Endothelial cell of umbilical vein (primary cell): ENCODE results near the gene CCDC102B. TPM values are rescaled to one million over a fixed set of nuclear protein-coding genes. Genes with fewer than 3 reads are reported as not detected.

ENCODE experiments used
- BruUV-seq: library from RNA; stranded (reverse); fragments of 400-500 nt; replicated peaks from 2 replicates; lab custom pipeline; 2021; lab: Mats Ljungman, UMichigan
- CTCF ChIA-PET: fragments of 300-600, 350-600 bp; sonication (Branson Sonifier 250); formaldehyde crosslinking; loops from one replicate; lab custom pipeline; 2021; ENCODE audit warnings: antibody characterized with exemption, inconsistent platforms; lab: Charles Lee
- POLR2A ChIA-PET: fragments of 300-600, 350-600 bp; sonication (Branson Sonifier 250); formaldehyde crosslinking; loops from one replicate; lab custom pipeline; 2021; ENCODE audit warnings: antibody characterized with exemption, inconsistent platforms; lab: Charles Lee
- DNase-seq: peaks from one replicate; pipeline ENCODE4 v3.0.0-alpha.2; 2011; ENCODE audit warnings: low read depth, low spot score
- FAIRE-seq: peaks from 2 replicates; lab custom pipeline; 2011; peaks lifted over from hg19 to GRCh38; lab: Jason Lieb, UNC
- H2AFZ ChIP-seq: 2 replicates; pipeline ENCODE4 v1.6.0; 2012; ENCODE audit warnings: low read depth, low read length, control low read depth, inconsistent platforms
- H3K27ac ChIP-seq: 2 replicates; pipeline ENCODE4 v1.5.1; 2011; ENCODE audit warnings: low read depth, mild to moderate bottlenecking, control low read depth, low read length, moderate library complexity; ENCODE audit not compliant: insufficient read depth
- H3K27me3 ChIP-seq, 2 experiments: 2 replicates each; pipeline versions ENCODE4 v1.6.0 to v1.6.1; 2011; ENCODE audit warnings: low read length in 2 of 2, mixed read lengths in 1 of 2; ENCODE audit not compliant: control insufficient read depth in 2 of 2, insufficient read depth in 2 of 2
- H3K36me3 ChIP-seq, 2 experiments: 2 replicates in 1 of 2; 3 replicates in 1 of 2; pipeline ENCODE4 v1.5.1; 2011; ENCODE audit warnings: low read length in 2 of 2, mild to moderate bottlenecking in 1 of 2, moderate library complexity in 1 of 2; ENCODE audit not compliant: control insufficient read depth in 2 of 2, insufficient read depth in 2 of 2; ENCODE audit errors: extremely low read depth in 1 of 2
- H3K4me1 ChIP-seq: 3 replicates; pipeline ENCODE4 v1.5.1; 2011; ENCODE audit warnings: mild to moderate bottlenecking, low read length; ENCODE audit not compliant: control insufficient read depth, insufficient read depth; ENCODE audit errors: extremely low read depth
- H3K4me2 ChIP-seq: 2 replicates; pipeline ENCODE4 v1.6.1; 2011; ENCODE audit warnings: low read length, control low read depth, mixed read lengths; ENCODE audit not compliant: insufficient read depth
- H3K4me3 ChIP-seq, 3 experiments: fragments of 200-600 bp in 1 of 3; sonication (generic), shearing (Covaris generic) in 1 of 3; replicated peaks in 1 of 3; 2 replicates each; pipeline ENCODE4 v1.5.1; 2011 to 2016; ENCODE audit warnings: control low read depth in 3 of 3, low read length in 3 of 3, mild to moderate bottlenecking in 2 of 3, inconsistent platforms in 1 of 3, low read depth in 1 of 3, moderate library complexity in 1 of 3; ENCODE audit not compliant: insufficient read depth in 1 of 3
- H3K79me2 ChIP-seq: 2 replicates; pipeline ENCODE4 v1.6.0; 2012; ENCODE audit warnings: low read length, inconsistent platforms; ENCODE audit not compliant: control insufficient read depth, insufficient read depth
- H3K9ac ChIP-seq: replicated peaks from 2 replicates; pipeline ENCODE3; 2011; ENCODE audit warnings: low read length, control low read depth; ENCODE audit not compliant: insufficient read depth; ENCODE audit errors: extremely low read depth
- H3K9me1 ChIP-seq: replicated peaks from 3 replicates; pipeline ENCODE4 v1.6.0; 2011; ENCODE audit warnings: mild to moderate bottlenecking, low read length; ENCODE audit not compliant: control insufficient read depth, insufficient read depth; ENCODE audit errors: extremely low read depth
- H3K9me3 ChIP-seq: replicated peaks from 2 replicates; pipeline ENCODE4 v1.5.1; 2012; ENCODE audit warnings: low read length, inconsistent platforms; ENCODE audit not compliant: control insufficient read depth, insufficient read depth
- H4K20me1 ChIP-seq: replicated peaks from 2 replicates; pipeline ENCODE3; 2011; ENCODE audit warnings: mild to moderate bottlenecking, low read length; ENCODE audit not compliant: control insufficient read depth, insufficient read depth; ENCODE audit errors: extremely low read depth
- EZH2 ChIP-seq: IDR thresholded peaks from 2 replicates; pipeline ENCODE4 v1.6.1; 2012; ENCODE audit warnings: borderline replicate concordance, low read depth, mild to moderate bottlenecking, moderate library complexity, low read length, inconsistent platforms; ENCODE audit not compliant: severe bottlenecking
- FOS ChIP-seq: IDR thresholded peaks from 2 replicates; pipeline ENCODE4 v1.6.1; 2011; ENCODE audit warnings: mild to moderate bottlenecking, low read length, moderate library complexity, borderline replicate concordance; ENCODE audit not compliant: insufficient read depth
- GATA2 ChIP-seq: IDR thresholded peaks from 2 replicates; pipeline ENCODE4 v1.7.0; 2011; ENCODE audit warnings: low read depth, mild to moderate bottlenecking, moderate library complexity, mixed read lengths, low read length; ENCODE audit not compliant: insufficient read length, insufficient read depth
- JUN ChIP-seq: IDR thresholded peaks from 2 replicates; pipeline ENCODE4 v1.6.1; 2011; ENCODE audit warnings: borderline replicate concordance, low read depth; ENCODE audit not compliant: insufficient read length, insufficient read depth
- MYC ChIP-seq: IDR thresholded peaks from one replicate; pipeline ENCODE4 v1.6.1; 2011; ENCODE audit warnings: mild to moderate bottlenecking, low read depth, low read length
- POLR2A ChIP-seq: IDR thresholded peaks from 2 replicates; pipeline ENCODE4 v1.6.1; 2012; ENCODE audit warnings: low read depth, mild to moderate bottlenecking, control low read depth, low read length
- POLR2AphosphoS5 ChIP-seq: IDR thresholded peaks from 2 replicates; pipeline ENCODE4 v1.6.1; 2012; ENCODE audit warnings: low read depth, mild to moderate bottlenecking, control low read depth, low read length, moderate library complexity; ENCODE audit not compliant: insufficient read depth
- dilution Hi-C: fragments of 300-500 bp; cut with MboI; formaldehyde crosslinking; loops from one replicate; pipeline ENCODE4 v1.15.0; 2019; ENCODE audit warnings: low sequenced_read_pairs; ENCODE audit not compliant: extremely low pct_ligation_motif_present
- intact Hi-C: fragments of 100-400 bp; cut with micrococcal nuclease; formaldehyde crosslinking; loops from one replicate; pipeline ENCODE4 v1.10.0; 2022
- polyA plus RNA-seq, 4 experiments: library from polyadenylated mRNA; depleted of rRNA in 3 of 4; stranded (reverse) in 3 of 4; unstranded in 1 of 4; fragments of >200 nt; gene quantifications; 2 replicates each; pipeline versions ENCODE4 v1.2.1 to v1.2.3, GENCODE V29; 2011 to 2012; ENCODE audit warnings: missing spikeins in 1 of 4
- total RNA-seq: library from RNA; stranded (reverse); gene quantifications from 2 replicates; pipeline ENCODE4 v1.2.3, GENCODE V29; 2021
- TF ChIP-seq, protein P1 (sequence below): IDR thresholded peaks from 2 replicates; pipeline ENCODE4 v1.6.1; 2011; ENCODE audit not compliant: insufficient read depth, insufficient read length
- TF ChIP-seq, protein P2 (sequence below), 2 donors: IDR thresholded peaks; 1 replicate in 1 of 2; 2 replicates in 1 of 2; pipeline ENCODE4 v1.5.1; 2011; ENCODE audit warnings: low read length in 2 of 2, mild to moderate bottlenecking in 2 of 2, moderate library complexity in 2 of 2, control low read depth in 1 of 2, inconsistent platforms in 1 of 2, low read depth in 1 of 2; ENCODE audit not compliant: insufficient read depth in 1 of 2; ENCODE audit errors: extremely low read depth in 1 of 2

CCDC102B gene
- total and polyA plus RNA-seq, 2 donors (not counting 3 experiments of a cell fraction or from before 2014, with no cell fraction given), result 0.21 to 0.62 TPM

DNA sequence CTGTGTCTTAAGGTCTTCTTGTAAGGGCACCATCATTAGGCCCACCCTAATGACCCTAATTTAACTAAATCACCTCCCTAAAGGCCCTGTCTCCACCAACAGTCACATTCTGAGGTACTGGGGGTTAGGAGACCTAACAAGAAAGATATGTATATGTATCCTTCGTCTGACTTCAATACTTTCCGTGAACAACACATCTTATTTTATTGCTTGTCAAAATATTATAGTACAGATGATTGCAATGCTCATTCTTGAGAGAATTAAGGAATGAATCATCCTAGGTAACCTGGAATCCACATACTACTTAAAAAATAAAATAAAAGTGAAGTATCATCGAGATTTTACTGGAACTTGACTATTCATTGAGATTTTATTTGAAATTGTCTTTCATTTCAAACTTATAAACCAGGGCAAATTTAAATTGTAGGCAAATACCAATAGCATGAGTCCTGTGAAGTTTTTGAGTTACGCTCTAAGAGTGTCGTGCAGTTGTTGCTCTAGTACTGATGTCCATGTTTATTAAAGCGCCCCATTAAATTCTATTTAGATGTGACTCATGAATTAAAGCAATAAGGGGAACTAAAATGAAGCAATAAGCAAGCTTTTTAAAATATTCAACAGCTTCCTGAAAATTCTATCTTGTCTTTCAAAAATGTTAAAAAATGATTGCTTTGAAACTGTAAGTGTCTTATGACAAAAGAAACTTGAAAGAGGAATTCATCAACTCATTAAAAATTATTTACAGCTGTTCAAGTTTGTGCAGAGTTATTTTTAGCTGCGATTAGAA, 40.0 kb downstream of the CCDC102B start:
- ChIA-PET POLR2A (no interaction called here), CTCF (no interaction called here)
- H3K9me1 ChIP-seq, result no peaks in the 10 kb centered on the region
- no peaks in the 10 kb centered on the region for H3K36me3 ChIP-seq
- H4K20me1 ChIP-seq, result no peaks in the 10 kb centered on the region
- intact Hi-C loops, result no loop called here
- no peak overlapping the region for H3K4me3 ChIP-seq
- H3K4me2 ChIP-seq, result no peak overlapping the region
- no peaks in the 10 kb centered on the region for H3K79me2 ChIP-seq
- H3K9me3 ChIP-seq, result no peaks in the 10 kb centered on the region
- no peak overlapping the region for H3K27ac ChIP-seq
- peak overlapping the region; percentile 26 for H2AFZ ChIP-seq
- peaks cover 14% of the 10 kb centered on the region for H3K4me1 ChIP-seq
- BruUV-seq, result no TSS peak
- dilution Hi-C loops, result no loop called here
- H3K27me3 ChIP-seq, result no peaks in the 10 kb centered on the region
- TF ChIP-seq, protein P1, sequence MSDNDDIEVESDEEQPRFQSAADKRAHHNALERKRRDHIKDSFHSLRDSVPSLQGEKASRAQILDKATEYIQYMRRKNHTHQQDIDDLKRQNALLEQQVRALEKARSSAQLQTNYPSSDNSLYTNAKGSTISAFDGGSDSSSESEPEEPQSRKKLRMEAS, result no peak
- TF ChIP-seq, protein P2, sequence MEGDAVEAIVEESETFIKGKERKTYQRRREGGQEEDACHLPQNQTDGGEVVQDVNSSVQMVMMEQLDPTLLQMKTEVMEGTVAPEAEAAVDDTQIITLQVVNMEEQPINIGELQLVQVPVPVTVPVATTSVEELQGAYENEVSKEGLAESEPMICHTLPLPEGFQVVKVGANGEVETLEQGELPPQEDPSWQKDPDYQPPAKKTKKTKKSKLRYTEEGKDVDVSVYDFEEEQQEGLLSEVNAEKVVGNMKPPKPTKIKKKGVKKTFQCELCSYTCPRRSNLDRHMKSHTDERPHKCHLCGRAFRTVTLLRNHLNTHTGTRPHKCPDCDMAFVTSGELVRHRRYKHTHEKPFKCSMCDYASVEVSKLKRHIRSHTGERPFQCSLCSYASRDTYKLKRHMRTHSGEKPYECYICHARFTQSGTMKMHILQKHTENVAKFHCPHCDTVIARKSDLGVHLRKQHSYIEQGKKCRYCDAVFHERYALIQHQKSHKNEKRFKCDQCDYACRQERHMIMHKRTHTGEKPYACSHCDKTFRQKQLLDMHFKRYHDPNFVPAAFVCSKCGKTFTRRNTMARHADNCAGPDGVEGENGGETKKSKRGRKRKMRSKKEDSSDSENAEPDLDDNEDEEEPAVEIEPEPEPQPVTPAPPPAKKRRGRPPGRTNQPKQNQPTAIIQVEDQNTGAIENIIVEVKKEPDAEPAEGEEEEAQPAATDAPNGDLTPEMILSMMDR (IDR thresholded peaks at IDR 0.05; ENCODE audit: extremely low read depth in 1 of 2, insufficient read depth in 1 of 2, low read depth in 1 of 2, low read length in 2 of 2), result no peak
- TF ChIP-seq EZH2, result no peak
- no peak for TF ChIP-seq GATA2
- no peak for TF ChIP-seq FOS
- no peak for TF ChIP-seq JUN
- no peak for TF ChIP-seq MYC
- no peak for TF ChIP-seq POLR2A
- TF ChIP-seq POLR2AphosphoS5, result no peak
- no peak overlapping the region for H3K9ac ChIP-seq
- FAIRE-seq (no peak), DNase-seq (no peak)
